KMS-11 (cell line): ENCODE results near the gene FAM168B.

Experiments
- H2AFZ ChIP-seq: fragments of 200-600 bp; sonication (generic); 2 replicates; pipeline ENCODE4 v1.6.1; 2016; ENCODE audit warnings: antibody characterized with exemption, mixed run types, low read depth
- H3K27ac ChIP-seq: fragments of 200-600 bp; sonication (generic); 2 replicates; pipeline ENCODE4 v1.6.1; 2016; ENCODE audit warnings: mild to moderate bottlenecking, mixed run types
- H3K27me3 ChIP-seq: fragments of 200-600 bp; sonication (generic); 2 replicates; pipeline ENCODE4 v1.6.1; 2017; ENCODE audit warnings: mild to moderate bottlenecking, low read depth, mixed run types, moderate library complexity; ENCODE audit not compliant: insufficient read depth
- H3K36me3 ChIP-seq: fragments of 200-600 bp; sonication (generic); 2 replicates; pipeline ENCODE4 v1.6.1; 2017; ENCODE audit warnings: mild to moderate bottlenecking, mixed run types; ENCODE audit not compliant: insufficient read depth
- H3K4me1 ChIP-seq: fragments of 200-600 bp; sonication (generic); 2 replicates; pipeline ENCODE4 v1.6.1; 2016; ENCODE audit warnings: mild to moderate bottlenecking, low read depth, mixed run types; ENCODE audit not compliant: poor library complexity, severe bottlenecking
- H3K4me2 ChIP-seq: fragments of 200-600 bp; sonication (generic); 2 replicates; pipeline ENCODE4 v1.7.0; 2016; ENCODE audit warnings: mild to moderate bottlenecking, mixed run types
- H3K4me3 ChIP-seq: fragments of 200-600 bp; sonication (generic); IDR thresholded peaks from 2 replicates; pipeline ENCODE4 v1.6.1; 2017; ENCODE audit warnings: low read depth, low read length, mixed read lengths; ENCODE audit not compliant: insufficient read depth
- H3K79me2 ChIP-seq: fragments of 200-600 bp; sonication (generic); 2 replicates; pipeline ENCODE4 v1.6.1; 2016; ENCODE audit warnings: low read depth, mixed run types; ENCODE audit not compliant: insufficient read depth
- H3K9ac ChIP-seq: fragments of 200-600 bp; sonication (generic); 2 replicates; pipeline ENCODE4 v1.6.1; 2016; ENCODE audit warnings: mild to moderate bottlenecking, mixed run types
- H4K20me1 ChIP-seq: fragments of 200-600 bp; sonication (generic); 2 replicates; pipeline ENCODE4 v1.6.1; 2016; ENCODE audit warnings: mild to moderate bottlenecking, mixed run types; ENCODE audit not compliant: insufficient read depth
- CTCF ChIP-seq: fragments of 200-600 bp; sonication (generic); conservative IDR thresholded peaks from 2 replicates; pipeline ENCODE4 v1.6.1; 2017; ENCODE audit warnings: low read depth, mild to moderate bottlenecking, antibody characterized with exemption, low read length, moderate library complexity, mixed read lengths

Gene FAM168B

DNA sequence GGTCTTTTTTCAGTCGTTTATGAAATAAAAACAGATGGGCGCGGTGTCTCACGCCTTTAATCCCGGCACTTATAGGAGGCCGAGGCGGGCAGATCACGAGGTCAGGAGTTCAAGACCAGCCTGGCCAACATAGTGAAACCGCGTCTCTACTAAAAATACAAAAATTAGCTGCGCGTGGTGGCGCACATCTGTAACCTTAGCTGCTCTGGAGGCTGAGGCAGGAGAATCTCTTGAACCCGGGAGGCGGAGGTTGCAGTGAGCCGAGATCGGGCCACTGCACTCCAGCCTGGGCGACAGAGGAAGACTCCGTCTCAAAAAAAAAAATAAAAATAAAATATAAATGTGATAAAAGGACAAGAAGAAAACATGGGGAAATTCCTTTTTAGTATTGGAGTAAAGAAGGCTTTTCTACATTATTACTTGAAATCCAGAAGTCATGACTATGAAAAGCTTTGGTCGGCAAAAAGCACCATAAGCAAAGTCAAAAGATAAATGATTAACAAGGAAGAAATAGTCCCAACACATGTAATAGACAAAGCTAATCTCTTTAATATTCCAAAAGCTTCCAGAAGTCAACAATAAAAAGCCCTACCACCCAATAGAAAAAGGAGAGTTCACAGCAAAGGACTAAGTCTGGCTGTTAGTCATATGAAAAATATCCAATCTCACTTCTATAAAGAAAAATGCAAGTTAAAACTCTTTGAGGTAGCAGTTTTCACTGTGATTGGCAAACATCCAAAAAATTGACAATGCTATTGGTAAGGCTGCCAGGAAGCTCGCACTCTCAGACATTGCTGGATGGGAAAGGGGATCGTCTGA, 1.4 kb upstream of the FAM168B start:
- Histone ChIP-seq H2AFZ (peak overlapping the region; percentile 94; the same call in 1 of the 2 replicates), H3K36me3 (no peaks in the 10 kb centered on the region), H3K4me2 (peak overlapping the region; percentile 54; the same call in 1 of the 2 replicates), H3K4me3 (peak overlapping the region; percentile 59), H3K4me1 (peaks cover 26% of the 10 kb centered on the region), H4K20me1 (peaks cover 4% of the 10 kb centered on the region; the same call in 1 of the 2 replicates), H3K27me3 (no peaks in the 10 kb centered on the region), H3K79me2 (peaks cover 31% of the 10 kb centered on the region), H3K9ac (no peak overlapping the region; the same call in 1 of the 2 replicates), H3K27ac (peak overlapping the region; percentile 90; the same call in 1 of the 2 replicates)
- TF ChIP-seq CTCF = no peak

- peaks cover 26% of the 10 kb centered on the region for H3K4me1 ChIP-seq
Measured at GRCh38 chr2:131093696-131094462, 619 bp upstream of the FAM168B start.

DNA sequence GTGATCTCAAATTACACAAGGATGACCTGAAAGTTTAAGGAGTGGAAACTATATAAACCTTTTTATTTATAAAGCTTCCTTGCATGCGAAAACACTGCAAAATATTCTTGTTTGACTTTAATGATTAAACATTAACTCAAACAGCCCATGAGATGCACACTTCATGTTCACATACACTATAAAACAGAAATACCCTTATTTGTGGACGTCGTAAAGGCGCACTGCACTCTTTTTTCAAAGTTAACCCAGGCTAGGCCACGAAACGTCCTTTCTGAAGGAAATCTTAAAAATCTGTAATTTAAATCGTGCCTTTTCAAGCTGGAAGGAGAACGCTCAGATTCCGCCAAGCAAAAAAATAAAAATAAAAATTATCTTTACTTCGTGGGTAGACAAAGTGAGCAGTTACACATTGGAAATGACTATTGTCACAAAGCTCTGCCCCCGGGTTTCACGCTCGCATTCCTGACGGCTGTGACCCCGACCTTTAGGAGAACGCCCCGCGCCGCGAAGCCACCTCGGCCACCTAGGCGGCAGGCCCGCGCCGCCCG, 728 bp downstream of the FAM168B start:
- Histone ChIP-seq H4K20me1 (peaks cover 4% of the 10 kb centered on the region; the same call in 1 of the 2 replicates), H3K4me1 (peaks cover 26% of the 10 kb centered on the region), H3K9ac (peak overlapping the region; percentile 69), H3K4me3 (no peak overlapping the region), H3K79me2 (peaks cover 53% of the 10 kb centered on the region), H3K27ac (peak overlapping the region; percentile 90), H3K4me2 (peak overlapping the region; percentile 45), H2AFZ (peak overlapping the region; percentile 26; the same call in 1 of the 2 replicates), H3K36me3 (no peaks in the 10 kb centered on the region), H3K27me3 (no peaks in the 10 kb centered on the region)
- TF ChIP-seq CTCF = no peak

More at GRCh38 chr2:131093696-131094462, 619 bp upstream of the FAM168B start:
- Histone ChIP-seq H3K79me2 (peaks cover 39% of the 10 kb centered on the region), H4K20me1 (peaks cover 4% of the 10 kb centered on the region; the same call in 1 of the 2 replicates), H3K9ac (peak overlapping the region; percentile 69), H3K4me2 (peak overlapping the region; percentile 54), H3K27ac (peak overlapping the region; percentile 90), H3K4me3 (peak overlapping the region; percentile 59), H3K36me3 (no peaks in the 10 kb centered on the region), H2AFZ (peak overlapping the region; percentile 94), H3K27me3 (no peaks in the 10 kb centered on the region)
- TF ChIP-seq CTCF = no peak

- H3K79me2 ChIP-seq = peaks cover 88% of the 10 kb centered on the region
- H3K27ac ChIP-seq = no peak overlapping the region
- no peak overlapping the region for H3K4me3 ChIP-seq
- H3K36me3 ChIP-seq = no peaks in the 10 kb centered on the region
- no peak for TF ChIP-seq CTCF
- no peaks in the 10 kb centered on the region for H3K27me3 ChIP-seq
- H4K20me1 ChIP-seq = peaks cover 18% of the 10 kb centered on the region
- H3K4me1 ChIP-seq = peaks cover 4% of the 10 kb centered on the region
- no peak overlapping the region for H3K9ac ChIP-seq
- no peak overlapping the region for H2AFZ ChIP-seq
- no peak overlapping the region for H3K4me2 ChIP-seq
Measured at GRCh38 chr2:131085646-131086045, 7.6 kb downstream of the FAM168B start.
